K562 (cell line): Measurements from ENCODE around the gene PTCHD4. TPM values are rescaled to one million over a fixed set of nuclear protein-coding genes. Genes with fewer than 3 reads are reported as not detected.

Source experiments
- ATAC-seq: fragments of 200-7000 bp; cut with Tn5 transposase; 3 replicates; pipeline ENCODE4 v1.9.1; 2020; ENCODE audit warnings: moderate library complexity
- BruUV-seq: library from RNA; stranded (reverse); fragments of 400-500 nt; replicated peaks from 2 replicates; lab custom pipeline; 2021; lab: Mats Ljungman, UMichigan
- CTCF ChIA-PET: fragments of 300-600 bp; formaldehyde crosslinking; extraction: SDS; loops from one replicate; lab custom pipeline; 2021; ENCODE audit warnings: low intra/inter-chr PET ratio; lab: Yijun Ruan, JAX
- POLR2A ChIA-PET: fragments of 300-600, 350-650 bp; sonication (Branson Sonifier 250); formaldehyde crosslinking; extraction: SDS; loops from one replicate; lab custom pipeline; 2021; ENCODE audit warnings: antibody characterized with exemption, inconsistent platforms; lab: Yijun Ruan, JAX
- DNase-seq, 4 experiments: peaks; one replicate each; pipeline versions ENCODE4 v3.0.0 to v3.0.0-alpha.2; 2011 to 2018; ENCODE audit warnings: low spot score in 3 of 4, mixed read lengths in 3 of 4; ENCODE audit errors: extremely low read depth in 1 of 4
- FAIRE-seq: peaks from 2 replicates; lab custom pipeline; 2011; peaks lifted over from hg19 to GRCh38; lab: Jason Lieb, UNC
- H2AFZ ChIP-seq: 2 replicates; pipeline ENCODE4 v1.6.0; 2011; ENCODE audit warnings: low read depth, low read length, control low read depth, inconsistent platforms
- H3K27ac ChIP-seq: fragments of 200-600 bp; 3 replicates; pipeline ENCODE4 v1.8.0; 2011; ENCODE audit warnings: low read depth, mild to moderate bottlenecking, control low read depth, inconsistent platforms, low read length, moderate library complexity, mixed read lengths; ENCODE audit errors: extremely low read depth
- H3K27me3 ChIP-seq, 2 experiments: fragments of 300-600 bp in 1 of 2; 2 replicates in 1 of 2; 3 replicates in 1 of 2; pipeline versions ENCODE4 v1.6.0 to v1.8.0; 2011; ENCODE audit warnings: inconsistent platforms in 2 of 2, low read length in 2 of 2, mild to moderate bottlenecking in 1 of 2, mixed read lengths in 1 of 2, moderate library complexity in 1 of 2; ENCODE audit not compliant: control insufficient read depth in 2 of 2, insufficient read depth in 2 of 2
- H3K36me3 ChIP-seq: fragments of 300-600 bp; 3 replicates; pipeline ENCODE4 v1.8.0; 2011; ENCODE audit warnings: mild to moderate bottlenecking, low read length, inconsistent platforms; ENCODE audit not compliant: control insufficient read depth, insufficient read depth
- H3K4me1 ChIP-seq, 2 experiments: fragments of 200-600 bp in 1 of 2; replicated peaks in 1 of 2; 2 replicates in 1 of 2; 3 replicates in 1 of 2; pipeline versions ENCODE4 v1.5.1 to v1.8.0; 2011; ENCODE audit warnings: inconsistent platforms in 2 of 2, low read length in 2 of 2, mild to moderate bottlenecking in 1 of 2, mixed read lengths in 1 of 2, moderate library complexity in 1 of 2; ENCODE audit not compliant: control insufficient read depth in 2 of 2, insufficient read depth in 2 of 2
- H3K4me2 ChIP-seq: 2 replicates; pipeline ENCODE4 v1.6.1; 2011; ENCODE audit warnings: low read length, control low read depth, inconsistent platforms, mixed read lengths; ENCODE audit not compliant: insufficient read depth
- H3K4me3 ChIP-seq: fragments of 200-600 bp; sonication (generic), shearing (Covaris generic); 2 replicates; pipeline ENCODE4 v1.5.1; 2016; ENCODE audit warnings: control low read depth, inconsistent platforms
- H3K79me2 ChIP-seq: fragments of 200-600 bp; 3 replicates; pipeline ENCODE4 v1.8.0; 2011; ENCODE audit warnings: low read length, inconsistent platforms; ENCODE audit not compliant: control insufficient read depth, insufficient read depth
- H3K9ac ChIP-seq, 2 experiments: 2 replicates each; pipeline versions ENCODE4 v1.6.0 to v1.6.1; 2011; ENCODE audit warnings: low read depth in 2 of 2, low read length in 2 of 2, control low read depth in 1 of 2, inconsistent platforms in 1 of 2, mild to moderate bottlenecking in 1 of 2, mixed read lengths in 1 of 2; ENCODE audit not compliant: insufficient read depth in 1 of 2
- H3K9me1 ChIP-seq: one replicate; pipeline ENCODE4 v1.6.0; 2011; ENCODE audit warnings: inconsistent platforms, mild to moderate bottlenecking, low read length, moderate library complexity; ENCODE audit not compliant: control insufficient read depth, insufficient read depth
- H3K9me3 ChIP-seq: replicated peaks from 2 replicates; pipeline ENCODE4 v1.5.1; 2011; ENCODE audit warnings: low read depth, low read length, inconsistent platforms; ENCODE audit not compliant: control insufficient read depth, insufficient read depth
- H4K20me1 ChIP-seq: replicated peaks from 2 replicates; pipeline ENCODE4 v1.6.1; 2011; ENCODE audit warnings: low read length, inconsistent platforms, mixed read lengths; ENCODE audit not compliant: control insufficient read depth, insufficient read depth
- AFF4 ChIP-seq: sonication (generic); formaldehyde crosslinking; IDR thresholded peaks from 2 replicates; pipeline ENCODE4 v1.8.0; 2023; ENCODE audit warnings: mild to moderate bottlenecking, missing genetic modification reagents
- FOXP1 ChIP-seq: sonication (generic); formaldehyde crosslinking; IDR thresholded peaks from 2 replicates; pipeline ENCODE4 v1.8.0; 2022; ENCODE audit warnings: mild to moderate bottlenecking, missing genetic modification reagents
- MAFK ChIP-seq: IDR thresholded peaks from 2 replicates; pipeline ENCODE4 v1.6.1; 2011; ENCODE audit warnings: low read length, improper control_type of control experiment
- NFRKB ChIP-seq: fragments of 450-650 bp; IDR thresholded peaks from 2 replicates; pipeline ENCODE4 v1.6.1; 2016; ENCODE audit warnings: low read depth
- TAF1 ChIP-seq: IDR thresholded peaks from 2 replicates; pipeline ENCODE4 v1.6.1; 2011; ENCODE audit warnings: mild to moderate bottlenecking, low read length, moderate library complexity; ENCODE audit not compliant: insufficient read depth, control insufficient read depth, severe bottlenecking; ENCODE audit errors: extremely low read depth
- ZNF282 ChIP-seq: sonication (generic); formaldehyde crosslinking; IDR thresholded peaks from 2 replicates; pipeline ENCODE4 v1.8.1; 2023; ENCODE audit warnings: missing genetic modification reagents
- ZNF316 ChIP-seq: fragments of 450-650 bp; IDR thresholded peaks from 2 replicates; pipeline ENCODE4 v1.6.1; 2016
- ZNF766 ChIP-seq: fragments of 200-800 bp; sonication (Bioruptor generic); conservative IDR thresholded peaks from 2 replicates; pipeline ENCODE4 v1.6.1; 2016; ENCODE audit warnings: missing genetic modification characterization, missing compliant biosample characterization
- WGBS: fragments of 100-300 bp; shearing (Covaris generic); methylation state at CpG from one replicate; pipeline ENCODE4 v1.1.6; 2016; ENCODE audit warnings: low coverage, mixed read lengths; ENCODE audit not compliant: insufficient coverage; ENCODE audit errors: missing lambda C conversion rate; 5-methylcytosine and 5-hydroxymethylcytosine counted together
- in situ Hi-C: fragments of 300-500 bp; cut with MboI; formaldehyde crosslinking; loops from 4 replicates; pipeline ENCODE4 v1.15.0; 2018; ENCODE audit warnings: inconsistent platforms, mixed read lengths
- intact Hi-C: fragments of 100-400 bp; cut with micrococcal nuclease; formaldehyde crosslinking; loops from 2 replicates; pipeline ENCODE4 v1.14.2; 2022
- polyA plus RNA-seq, 8 experiments: library from polyadenylated mRNA; depleted of rRNA in 4 of 8; stranded (reverse) in 5 of 8; unstranded in 3 of 8; fragments of >200 nt; fragmentation: Nextera tagmentation in 2 of 8; fragmentation: Illumina TruSeq in 1 of 8; extraction: Ambion mirVana in 2 of 8; extraction: Trizol in 1 of 8; gene quantifications; 2 replicates each; pipeline versions ENCODE4 v1.2.1 to v1.2.3, GENCODE V29; 2011 to 2014; ENCODE audit warnings: inconsistent platforms in 1 of 8, missing spikeins in 1 of 8
- total RNA-seq, 7 experiments: library from RNA; depleted of rRNA in 6 of 7; stranded (reverse); fragments of >200 nt in 6 of 7; fragmentation: Illumina TruSeq in 2 of 7; extraction: Trizol in 2 of 7; gene quantifications; 2 replicates each; pipeline versions ENCODE4 v1.2.1 to v1.2.3, GENCODE V29; 2011 to 2021; ENCODE audit warnings: low replicate concordance in 1 of 7
- TF ChIP-seq, protein P1 (sequence below): fragments of 450-650 bp; formaldehyde crosslinking; IDR thresholded peaks from 2 replicates; pipeline ENCODE4 v1.4.0; 2020; ENCODE audit warnings: mild to moderate bottlenecking, moderate library complexity
- TF ChIP-seq, protein P2 (sequence below), 2 experiments: fragments of 450-650 bp; IDR thresholded peaks; 2 replicates each; pipeline ENCODE4 v1.6.1; 2018; ENCODE audit warnings: mild to moderate bottlenecking in 2 of 2, low read depth in 1 of 2; ENCODE audit not compliant: partially characterized antibody in 2 of 2

PTCHD4 gene
- total and polyA plus RNA-seq, 9 of the 15 experiments (the other 6 are each of a cell fraction or from before 2014, with no cell fraction given), result not detected

DNA sequence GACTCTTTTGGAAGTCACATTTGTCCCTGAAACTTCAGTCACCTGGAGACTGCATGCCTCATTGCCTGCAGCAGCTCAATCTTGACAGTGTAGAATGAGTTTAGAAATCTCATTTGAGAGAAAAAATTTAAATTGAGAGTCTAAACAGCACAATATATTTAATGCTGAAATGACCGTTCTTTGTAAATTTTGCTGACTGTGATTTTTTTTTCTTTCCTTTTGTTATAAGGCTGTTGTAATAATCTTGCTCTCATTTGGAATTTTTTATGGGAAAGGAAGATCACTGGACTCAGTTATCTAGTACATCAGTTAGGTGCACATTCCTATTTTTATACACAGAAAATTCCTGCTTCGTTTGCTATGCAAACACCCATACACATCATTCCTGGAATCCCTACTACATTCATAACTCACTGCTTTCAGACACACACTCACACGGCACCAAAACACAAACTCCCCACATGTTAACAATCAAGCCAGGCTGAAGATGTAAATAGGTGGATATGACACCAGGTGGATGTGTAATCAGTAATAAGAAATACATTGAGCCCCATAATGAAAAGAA lies 43.8 kb downstream of the PTCHD4 start:
- no peaks in the 10 kb centered on the region for H3K9me1 ChIP-seq
- in situ Hi-C loops, result no loop called here
- no TSS peak for BruUV-seq
- ChIA-PET POLR2A (no interaction called here), CTCF (no interaction called here)
- no peak overlapping the region for H3K4me3 ChIP-seq
- FAIRE-seq, result no peak
- ATAC-seq, result no peak
- no peaks in the 10 kb centered on the region for H3K36me3 ChIP-seq
- H3K9me3 ChIP-seq, result no peaks in the 10 kb centered on the region
- no peak overlapping the region for H3K9ac ChIP-seq
- no peaks in the 10 kb centered on the region for H3K27me3 ChIP-seq
- no peaks in the 10 kb centered on the region for H3K79me2 ChIP-seq
- no peak overlapping the region for H3K4me2 ChIP-seq
- H4K20me1 ChIP-seq, result no peaks in the 10 kb centered on the region
- no peak overlapping the region for H2AFZ ChIP-seq
- intact Hi-C loops, result no loop called here
- 0% methylated on average over 3 of the region's 3 CpGs for WGBS
- H3K27ac ChIP-seq, result no peak overlapping the region
- DNase-seq, result no peak
- no peaks in the 10 kb centered on the region for H3K4me1 ChIP-seq
- TF ChIP-seq ZNF316, result peak; percentile 92
- TF ChIP-seq ZNF282, result no peak
- TF ChIP-seq NFRKB, result no peak
- TF ChIP-seq AFF4 (CRISPR knock-in tag), result no peak
- no peak for TF ChIP-seq TAF1
- TF ChIP-seq, protein P1, sequence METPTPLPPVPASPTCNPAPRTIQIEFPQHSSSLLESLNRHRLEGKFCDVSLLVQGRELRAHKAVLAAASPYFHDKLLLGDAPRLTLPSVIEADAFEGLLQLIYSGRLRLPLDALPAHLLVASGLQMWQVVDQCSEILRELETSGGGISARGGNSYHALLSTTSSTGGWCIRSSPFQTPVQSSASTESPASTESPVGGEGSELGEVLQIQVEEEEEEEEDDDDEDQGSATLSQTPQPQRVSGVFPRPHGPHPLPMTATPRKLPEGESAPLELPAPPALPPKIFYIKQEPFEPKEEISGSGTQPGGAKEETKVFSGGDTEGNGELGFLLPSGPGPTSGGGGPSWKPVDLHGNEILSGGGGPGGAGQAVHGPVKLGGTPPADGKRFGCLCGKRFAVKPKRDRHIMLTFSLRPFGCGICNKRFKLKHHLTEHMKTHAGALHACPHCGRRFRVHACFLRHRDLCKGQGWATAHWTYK, result no peak
- no peak for TF ChIP-seq FOXP1
- peak; percentile 88 for TF ChIP-seq MAFK
- TF ChIP-seq ZNF766 (CRISPR knock-in tag), result no peak
- TF ChIP-seq, protein P2, sequence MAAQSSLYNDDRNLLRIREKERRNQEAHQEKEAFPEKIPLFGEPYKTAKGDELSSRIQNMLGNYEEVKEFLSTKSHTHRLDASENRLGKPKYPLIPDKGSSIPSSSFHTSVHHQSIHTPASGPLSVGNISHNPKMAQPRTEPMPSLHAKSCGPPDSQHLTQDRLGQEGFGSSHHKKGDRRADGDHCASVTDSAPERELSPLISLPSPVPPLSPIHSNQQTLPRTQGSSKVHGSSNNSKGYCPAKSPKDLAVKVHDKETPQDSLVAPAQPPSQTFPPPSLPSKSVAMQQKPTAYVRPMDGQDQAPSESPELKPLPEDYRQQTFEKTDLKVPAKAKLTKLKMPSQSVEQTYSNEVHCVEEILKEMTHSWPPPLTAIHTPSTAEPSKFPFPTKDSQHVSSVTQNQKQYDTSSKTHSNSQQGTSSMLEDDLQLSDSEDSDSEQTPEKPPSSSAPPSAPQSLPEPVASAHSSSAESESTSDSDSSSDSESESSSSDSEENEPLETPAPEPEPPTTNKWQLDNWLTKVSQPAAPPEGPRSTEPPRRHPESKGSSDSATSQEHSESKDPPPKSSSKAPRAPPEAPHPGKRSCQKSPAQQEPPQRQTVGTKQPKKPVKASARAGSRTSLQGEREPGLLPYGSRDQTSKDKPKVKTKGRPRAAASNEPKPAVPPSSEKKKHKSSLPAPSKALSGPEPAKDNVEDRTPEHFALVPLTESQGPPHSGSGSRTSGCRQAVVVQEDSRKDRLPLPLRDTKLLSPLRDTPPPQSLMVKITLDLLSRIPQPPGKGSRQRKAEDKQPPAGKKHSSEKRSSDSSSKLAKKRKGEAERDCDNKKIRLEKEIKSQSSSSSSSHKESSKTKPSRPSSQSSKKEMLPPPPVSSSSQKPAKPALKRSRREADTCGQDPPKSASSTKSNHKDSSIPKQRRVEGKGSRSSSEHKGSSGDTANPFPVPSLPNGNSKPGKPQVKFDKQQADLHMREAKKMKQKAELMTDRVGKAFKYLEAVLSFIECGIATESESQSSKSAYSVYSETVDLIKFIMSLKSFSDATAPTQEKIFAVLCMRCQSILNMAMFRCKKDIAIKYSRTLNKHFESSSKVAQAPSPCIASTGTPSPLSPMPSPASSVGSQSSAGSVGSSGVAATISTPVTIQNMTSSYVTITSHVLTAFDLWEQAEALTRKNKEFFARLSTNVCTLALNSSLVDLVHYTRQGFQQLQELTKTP (IDR thresholded peaks at IDR 0.05; ENCODE audit: low read depth in 1 of 2, partially characterized antibody in 2 of 2), result no peak
